ENCODE results near the gene TIFAB. TPM values are rescaled to one million over a fixed set of nuclear protein-coding genes. Genes with fewer than 3 reads are reported as not detected.
"Not testable (repeated sequence)": the region's sequence is repeated elsewhere in the genome, so short reads cannot be mapped to it uniquely, and the experiment has no call there.

Gene TIFAB, protein sequence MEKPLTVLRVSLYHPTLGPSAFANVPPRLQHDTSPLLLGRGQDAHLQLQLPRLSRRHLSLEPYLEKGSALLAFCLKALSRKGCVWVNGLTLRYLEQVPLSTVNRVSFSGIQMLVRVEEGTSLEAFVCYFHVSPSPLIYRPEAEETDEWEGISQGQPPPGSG
- under 1 TPM; 0.19 to 0.45 (median 0.32) TPM for polyA plus RNA-seq (ENCODE audit: insufficient read depth in 1 of 5, insufficient read length in 5 of 5, low replicate concordance in 1 of 5)
- long read RNA-seq, donor 1: 0 reads
- long read RNA-seq, donor 2: 0 reads
- long read RNA-seq, donor 3: 0 reads
- long read RNA-seq, donor 4: 0 reads
- long read RNA-seq, donor 5: 0 reads
- long read RNA-seq, donor 6: 0 reads
- long read RNA-seq, donor 7: 0 reads
- long read RNA-seq, donor 8: 0 reads

DNA sequence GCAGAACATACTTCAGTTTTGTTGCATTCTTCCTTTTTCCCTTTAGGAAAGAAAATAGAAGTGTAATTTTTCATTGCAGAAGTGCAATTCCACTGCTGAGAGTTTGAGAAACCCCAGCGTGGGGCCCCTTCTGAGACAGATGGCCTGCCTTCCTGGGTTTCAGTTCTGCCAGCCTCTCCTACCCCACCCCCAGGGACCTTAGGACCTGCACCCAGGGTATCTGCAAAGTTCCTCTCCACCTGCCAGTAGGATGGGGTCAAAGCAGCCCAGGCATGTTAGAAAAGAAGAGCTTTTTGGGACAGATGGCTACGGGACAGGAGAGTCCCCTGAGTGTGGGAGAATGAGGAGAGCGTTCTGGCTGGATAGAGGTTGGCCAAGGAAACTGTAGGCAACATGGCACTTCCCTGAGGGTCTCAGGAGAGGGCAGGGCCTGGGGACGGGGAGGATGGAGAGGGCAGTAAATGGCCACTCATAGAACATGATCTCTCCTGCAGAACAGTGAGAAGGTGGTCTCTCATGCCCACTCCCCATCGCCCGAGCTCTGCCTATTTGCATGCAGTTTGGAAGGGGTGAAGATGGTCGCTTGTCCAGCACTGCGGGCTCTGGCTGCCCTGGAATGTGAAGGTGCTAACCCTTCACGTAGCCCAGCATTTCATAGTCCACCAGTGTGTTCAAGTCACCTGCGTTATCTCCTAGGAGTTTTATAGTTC is at the start of gene TIFAB:
TSS of gene TIFAB (minus strand) at position 31 of the 710 bp plus-strand sequence. CDS start 2,412 bp downstream, outside the sequence.
- no peak for DNase-seq

DNA sequence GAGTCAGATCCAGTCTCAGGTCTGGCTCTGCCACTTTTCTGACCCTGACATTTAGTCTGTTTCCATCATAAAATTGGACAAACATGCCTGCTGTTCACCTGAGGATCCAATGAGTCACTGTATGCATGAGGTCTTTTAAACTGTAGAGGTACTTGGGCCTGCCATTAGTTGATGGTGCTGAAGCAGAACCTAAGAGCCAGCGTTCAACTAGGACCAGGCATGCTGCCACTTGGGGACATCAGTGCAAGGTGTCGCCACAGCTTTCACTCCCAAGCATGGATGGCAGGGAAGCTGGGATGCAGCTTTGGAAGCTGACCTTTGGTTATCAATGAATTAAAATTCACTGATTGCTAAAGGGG is 46.5 kb upstream of the TIFAB start:
- no peak for DNase-seq

DNA sequence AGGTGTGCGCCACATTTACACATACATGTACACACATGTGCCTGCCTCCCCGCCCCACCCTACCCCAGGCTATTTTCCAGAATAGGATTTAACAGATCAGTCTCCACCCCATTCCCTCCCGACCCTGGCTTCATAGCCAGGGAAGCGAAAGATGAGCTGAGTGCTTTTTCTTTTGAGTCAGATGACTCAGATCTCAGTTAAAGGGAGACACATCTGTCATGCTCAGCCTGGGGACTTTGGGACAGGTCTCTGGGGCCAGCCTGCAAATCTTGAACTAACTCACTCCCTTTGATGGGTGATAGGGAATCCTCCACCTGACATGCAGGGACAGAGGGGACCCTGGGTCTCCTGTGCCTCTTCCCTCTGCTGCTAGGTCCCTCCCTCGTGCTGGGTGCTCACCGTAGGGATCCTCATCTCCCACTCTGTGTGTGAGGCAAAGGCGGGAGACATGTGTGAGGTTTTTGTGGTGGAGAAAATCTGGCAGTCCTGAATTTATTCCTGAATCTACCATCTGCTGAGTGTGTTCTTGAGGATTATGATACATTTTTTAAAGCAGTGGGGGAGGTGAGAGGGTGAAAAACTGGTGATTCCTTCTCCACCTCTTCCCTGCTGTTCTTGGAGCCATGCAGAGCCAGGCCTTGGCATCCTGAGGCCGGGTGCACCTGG is 46.0 kb upstream of the TIFAB start:
- no peak for DNase-seq

DNA sequence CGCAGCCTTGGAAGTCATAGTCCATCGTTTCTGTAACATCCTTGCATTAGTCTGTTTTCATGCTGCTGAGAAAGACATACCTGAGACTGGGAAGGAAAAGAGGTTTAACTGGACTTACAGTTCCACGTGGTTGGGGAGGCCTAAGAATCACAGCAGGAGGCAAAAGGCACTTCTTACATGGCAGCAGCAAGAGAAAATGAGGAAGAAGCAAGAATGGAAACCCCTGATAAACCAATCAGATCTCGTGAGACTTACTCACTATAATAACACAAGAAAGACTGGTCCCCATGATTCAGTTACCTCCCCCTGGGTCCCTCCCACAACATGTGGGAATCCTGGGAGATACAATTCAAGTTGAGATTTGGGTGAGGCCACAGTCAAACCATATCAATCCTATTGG is 43.4 kb upstream of the TIFAB start:
- DNase-seq: not testable (repeated sequence)

DNA sequence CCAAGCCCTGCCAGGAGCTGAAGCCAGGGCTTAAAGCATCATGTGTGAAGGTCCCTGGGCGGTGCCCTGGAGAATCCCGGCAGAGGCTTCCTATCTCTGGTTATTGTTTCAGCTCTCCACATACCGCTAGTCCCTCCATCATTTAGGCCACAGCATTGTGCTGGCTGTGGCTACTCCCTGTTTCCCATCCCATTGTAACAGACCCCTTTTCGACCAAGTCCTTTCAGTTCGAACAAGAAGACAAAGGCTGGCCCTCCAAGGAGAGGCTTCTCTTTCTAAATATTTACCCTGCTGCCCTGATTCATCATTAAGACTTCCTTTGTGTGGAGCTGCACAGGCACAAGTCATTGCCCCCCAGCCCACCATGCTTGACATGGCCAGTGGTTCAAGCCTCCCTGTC is 42.0 kb upstream of the TIFAB start:
- no peak for DNase-seq

DNA sequence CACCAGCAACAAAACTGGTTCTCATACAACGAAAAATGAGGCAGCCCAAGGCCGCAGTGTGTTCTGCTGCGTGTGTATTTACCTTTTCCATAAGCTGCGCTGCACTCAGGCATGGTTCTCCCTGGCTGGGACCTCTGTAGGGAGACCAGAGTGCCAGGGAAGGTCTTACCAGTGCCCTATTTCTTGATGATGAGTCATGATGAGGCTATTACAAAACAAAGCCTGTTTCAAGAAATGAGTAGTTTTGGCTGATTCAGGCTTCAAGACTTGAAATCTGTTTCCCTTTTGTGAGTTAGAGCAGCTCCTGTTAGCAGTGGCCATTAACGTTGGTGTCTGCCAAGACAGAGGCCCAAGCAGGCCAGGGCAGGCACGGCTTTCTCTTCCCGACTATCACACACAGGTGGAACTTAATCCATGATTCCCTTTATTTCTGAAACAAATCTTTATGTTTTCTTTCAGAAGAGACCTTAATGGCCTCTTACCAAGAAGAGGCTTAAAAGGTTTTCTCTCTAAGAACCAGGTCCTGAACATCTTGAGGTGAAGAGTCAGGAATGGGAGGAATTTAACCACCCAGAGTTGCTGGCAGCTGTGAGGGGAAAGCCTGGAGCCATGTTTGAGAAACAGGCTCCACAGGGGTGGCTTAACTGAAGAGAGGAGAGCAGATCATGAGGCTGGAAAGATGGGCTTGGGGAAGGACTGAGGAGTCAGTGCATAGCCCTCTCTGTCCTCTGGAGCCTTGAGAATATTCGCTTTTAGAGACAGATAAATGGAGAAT is 41.4 kb upstream of the TIFAB start:
- DNase-seq: no peak

DNA sequence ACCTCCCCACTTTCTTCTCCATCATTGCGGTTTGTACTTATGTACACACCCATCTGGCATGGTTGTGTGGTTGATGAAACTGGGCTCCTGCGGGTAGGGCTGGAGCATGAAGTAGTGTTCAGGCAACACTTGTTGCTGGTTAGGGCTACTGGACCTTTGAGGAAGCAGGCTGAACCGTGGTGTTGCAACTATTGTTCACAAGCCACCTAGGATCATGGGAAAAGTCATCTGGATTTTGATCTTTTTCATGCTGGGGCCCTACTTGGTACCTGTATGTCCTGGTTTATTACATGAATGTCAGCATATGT is 40.1 kb upstream of the TIFAB start:
- DNase-seq: no peak

DNA sequence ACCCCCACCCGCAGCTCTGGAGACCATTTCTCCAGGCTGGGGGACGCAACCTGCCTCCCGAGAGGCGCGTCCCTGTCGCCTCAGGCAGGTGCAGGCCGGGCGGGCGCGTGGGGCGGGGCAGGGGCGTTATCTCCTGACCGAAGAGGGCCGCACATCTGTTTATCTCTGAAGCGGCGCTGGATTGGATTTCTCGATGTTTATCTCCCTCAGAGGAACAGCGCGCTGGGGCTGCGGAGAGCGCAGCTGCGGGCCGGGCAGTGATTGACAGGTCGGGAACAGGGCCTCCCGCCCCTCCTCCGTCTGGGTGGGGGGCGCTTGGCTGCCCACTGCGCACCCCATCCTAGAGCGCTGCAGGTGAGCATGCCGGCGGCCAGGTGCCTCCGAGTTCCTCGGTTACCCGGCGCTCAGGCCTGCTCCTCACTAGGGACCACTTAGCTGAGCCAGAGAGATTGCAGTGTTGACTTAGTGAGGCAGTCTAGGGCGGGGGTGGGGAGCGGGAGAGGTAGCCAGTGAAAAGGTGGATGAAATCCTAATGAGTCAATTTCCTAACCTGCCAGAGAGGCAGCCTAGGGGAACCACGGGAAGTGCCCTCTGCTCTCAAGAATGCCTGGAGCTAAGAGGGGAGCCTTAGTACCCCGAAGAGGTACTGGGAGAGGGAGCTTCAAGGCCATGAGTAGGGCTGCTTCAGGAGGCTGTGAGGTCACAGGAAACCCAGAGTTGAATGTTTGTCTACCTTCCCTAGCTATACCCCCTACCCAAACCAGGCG is 39.6 kb upstream of the TIFAB start:
- no peak for DNase-seq

DNA sequence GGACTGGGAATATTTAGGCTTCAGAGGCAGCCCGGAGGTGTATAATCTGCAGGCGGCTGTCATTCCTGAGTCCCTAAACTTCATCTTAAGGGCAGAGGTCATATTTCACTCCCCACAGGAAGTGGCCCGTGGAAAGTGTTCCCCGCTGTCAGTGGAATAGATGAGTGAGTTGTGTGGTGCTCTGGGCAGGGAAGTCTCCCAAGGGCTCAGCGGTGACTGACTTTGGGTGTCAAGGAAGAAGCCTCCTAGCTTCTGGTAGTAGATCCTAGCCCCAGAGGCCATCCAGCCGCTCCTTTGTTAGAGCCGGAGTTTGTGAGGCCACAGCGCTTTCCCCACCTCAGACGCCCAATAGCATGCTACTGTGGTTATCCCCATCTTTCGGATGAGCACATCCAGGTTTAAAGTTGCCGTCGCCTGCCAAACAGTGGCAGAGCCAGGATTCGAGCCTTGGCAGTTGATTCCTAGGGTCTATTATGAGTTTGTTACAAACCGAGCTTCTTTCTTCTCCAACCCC is 38.9 kb upstream of the TIFAB start:
- DNase-seq: no peak

DNA sequence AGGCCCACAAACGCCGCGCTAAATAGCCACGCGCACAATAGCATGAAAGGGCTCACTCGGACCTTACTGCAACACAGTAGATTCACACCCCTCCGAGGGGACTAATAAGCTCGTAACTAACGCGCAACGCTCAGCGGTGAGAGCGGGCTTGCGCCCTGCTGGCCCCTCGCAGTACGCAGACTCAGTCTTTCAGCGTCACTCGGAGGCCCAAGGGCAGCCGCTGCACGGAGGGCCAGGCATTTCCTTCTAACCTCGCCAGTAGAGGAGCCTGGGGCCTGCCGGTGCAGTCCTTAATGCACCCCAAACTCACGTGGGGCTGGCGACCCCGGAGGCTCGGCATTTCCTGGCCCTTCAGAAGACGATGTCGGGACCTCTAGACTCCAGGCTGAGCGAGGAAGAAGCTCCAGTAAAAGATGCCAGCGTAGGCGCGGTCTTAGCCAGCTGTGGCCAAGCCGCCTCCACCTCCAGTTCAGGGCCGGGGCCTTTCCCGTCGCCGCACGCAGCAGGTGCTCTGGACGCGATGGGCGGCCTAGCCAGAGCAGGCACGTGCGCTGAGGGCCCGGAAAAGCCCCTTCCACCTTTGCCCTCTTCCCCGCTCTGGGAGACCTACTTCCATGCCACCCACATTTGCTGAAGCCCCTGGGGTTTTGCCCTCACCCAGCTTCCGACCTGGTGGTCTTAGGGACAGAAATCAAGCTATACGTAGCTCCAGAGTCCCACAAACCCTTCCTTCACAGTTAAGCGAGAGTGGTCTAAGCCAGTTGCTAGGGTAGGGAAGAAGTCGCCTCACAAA is 38.3 kb upstream of the TIFAB start:
- no peak for DNase-seq

DNA sequence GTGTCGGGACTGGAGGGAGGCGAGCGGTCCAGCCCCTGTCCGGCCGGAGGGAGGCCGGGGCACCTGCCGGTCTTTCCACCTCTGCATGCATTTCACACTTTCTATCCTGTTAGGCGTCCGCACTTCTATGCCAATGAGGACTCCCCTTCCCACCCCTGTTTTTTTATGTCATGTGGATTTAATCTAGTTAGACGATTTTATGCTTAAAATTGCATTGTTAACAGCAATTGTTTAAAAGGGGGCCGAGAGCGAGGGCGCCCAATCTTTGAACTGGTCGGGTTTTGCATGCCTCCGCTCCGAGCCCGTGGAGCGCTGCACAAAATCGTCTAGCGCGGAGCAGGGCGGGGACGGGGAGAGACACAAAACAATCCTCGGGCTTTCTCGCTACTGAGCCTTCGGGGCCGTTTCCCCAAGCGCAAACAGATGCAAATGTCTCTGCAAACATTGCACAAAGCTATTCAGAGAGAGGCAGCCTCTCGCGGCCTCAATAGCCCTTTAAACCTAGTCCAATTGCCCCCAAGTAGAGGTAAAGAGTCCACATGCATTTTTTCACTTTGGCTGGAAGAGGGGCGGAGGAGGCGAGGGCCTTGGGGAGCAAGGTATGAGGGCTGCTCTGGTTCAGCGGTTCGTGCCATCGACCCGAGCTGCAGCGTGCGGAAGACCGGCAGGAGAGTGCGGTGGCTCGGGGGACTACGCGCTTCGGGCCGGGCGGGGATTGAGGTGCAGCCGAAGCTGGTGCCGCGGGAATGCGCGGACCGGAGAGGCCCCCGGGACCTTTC is 37.5 kb upstream of the TIFAB start:
- DNase-seq: no peak

DNA sequence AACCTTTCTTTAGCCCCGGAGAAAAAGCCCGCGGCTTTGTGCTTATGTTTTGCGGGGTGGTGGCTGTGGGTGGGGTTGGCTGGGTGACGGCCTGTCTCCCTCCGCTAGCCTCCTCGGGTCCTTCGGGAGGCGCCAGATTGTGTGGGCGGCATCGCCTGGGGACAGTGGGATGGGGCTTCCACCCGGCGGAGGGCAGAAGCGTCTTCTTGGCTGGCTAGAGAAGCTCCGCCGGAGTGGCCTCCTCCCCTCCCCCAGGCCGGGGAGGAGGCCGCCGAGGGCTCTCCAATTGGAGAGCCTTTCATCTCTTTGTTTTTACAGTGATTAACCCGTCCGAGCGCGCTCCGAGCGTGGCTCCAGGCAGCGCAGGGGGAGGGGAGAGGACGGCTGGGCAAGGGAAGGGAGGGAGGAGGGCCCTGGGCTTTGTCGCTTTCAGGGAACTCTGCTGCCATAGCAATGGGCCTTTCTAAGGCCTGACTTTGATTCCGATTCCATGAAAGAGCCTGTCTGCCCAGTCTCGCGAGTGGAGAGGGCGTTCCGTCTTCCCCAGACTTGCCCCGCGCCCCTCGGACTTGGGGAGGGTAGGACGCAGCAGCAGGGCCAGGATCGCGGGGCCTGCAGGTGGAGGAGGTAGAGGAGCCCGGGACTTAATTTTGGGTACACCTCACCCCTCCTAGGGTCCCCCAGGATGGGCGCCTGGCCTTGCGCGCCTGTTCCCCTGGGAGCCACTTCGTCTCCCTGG is 36.7 kb upstream of the TIFAB start:
- DNase-seq: peak; percentile 60 to 68

DNA sequence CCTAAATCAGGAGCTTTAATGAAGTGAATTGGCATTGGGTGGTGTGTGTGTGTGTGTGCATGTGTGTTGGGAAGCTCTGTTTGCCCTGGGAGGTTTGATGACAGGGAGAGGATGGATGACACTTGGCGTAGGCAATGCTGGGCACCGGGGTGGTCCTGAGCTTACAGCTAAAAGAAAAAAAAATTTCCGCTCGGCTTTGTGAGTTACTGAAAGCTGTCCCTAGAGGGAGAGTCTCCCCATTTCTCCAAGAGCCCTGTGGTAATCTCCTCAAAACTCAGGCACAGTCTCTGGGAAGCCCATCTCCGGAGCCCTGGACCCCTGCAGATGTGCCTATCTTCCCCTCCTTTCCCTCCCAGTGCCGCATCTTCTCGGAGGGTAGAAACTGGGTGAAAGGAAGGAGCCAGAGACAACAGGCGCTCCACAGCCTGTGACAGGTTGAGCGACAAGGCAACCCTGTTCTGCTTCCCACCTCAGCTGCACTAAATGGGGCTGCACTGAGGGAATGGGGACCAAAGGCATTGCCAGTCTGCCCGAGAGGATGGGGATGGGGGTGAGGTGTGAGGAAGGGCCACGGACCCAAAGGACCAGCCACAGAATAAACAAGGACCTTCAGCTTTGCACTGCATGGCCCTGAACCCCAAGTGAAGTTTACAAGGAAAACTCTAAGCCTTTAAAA is 35.8 kb upstream of the TIFAB start:
- no peak for DNase-seq

DNA sequence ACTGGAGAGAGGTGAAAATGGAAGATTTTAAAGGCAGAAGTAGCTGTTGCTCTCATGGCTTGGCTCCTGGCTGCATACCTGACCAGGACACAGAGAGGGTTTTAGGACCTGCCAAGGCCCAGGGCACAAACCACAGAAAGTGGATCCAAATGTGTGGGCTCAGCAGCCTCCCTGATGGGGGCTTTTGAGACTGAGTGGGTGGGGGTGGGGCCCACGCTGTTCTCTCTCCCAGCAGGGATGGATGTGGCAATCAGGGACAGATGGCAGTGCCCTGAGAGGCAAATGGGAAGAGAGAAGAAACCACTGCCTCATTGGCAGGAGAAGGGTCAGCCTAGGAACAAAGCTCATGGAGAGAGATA is 34.9 kb upstream of the TIFAB start:
- DNase-seq: no peak

DNA sequence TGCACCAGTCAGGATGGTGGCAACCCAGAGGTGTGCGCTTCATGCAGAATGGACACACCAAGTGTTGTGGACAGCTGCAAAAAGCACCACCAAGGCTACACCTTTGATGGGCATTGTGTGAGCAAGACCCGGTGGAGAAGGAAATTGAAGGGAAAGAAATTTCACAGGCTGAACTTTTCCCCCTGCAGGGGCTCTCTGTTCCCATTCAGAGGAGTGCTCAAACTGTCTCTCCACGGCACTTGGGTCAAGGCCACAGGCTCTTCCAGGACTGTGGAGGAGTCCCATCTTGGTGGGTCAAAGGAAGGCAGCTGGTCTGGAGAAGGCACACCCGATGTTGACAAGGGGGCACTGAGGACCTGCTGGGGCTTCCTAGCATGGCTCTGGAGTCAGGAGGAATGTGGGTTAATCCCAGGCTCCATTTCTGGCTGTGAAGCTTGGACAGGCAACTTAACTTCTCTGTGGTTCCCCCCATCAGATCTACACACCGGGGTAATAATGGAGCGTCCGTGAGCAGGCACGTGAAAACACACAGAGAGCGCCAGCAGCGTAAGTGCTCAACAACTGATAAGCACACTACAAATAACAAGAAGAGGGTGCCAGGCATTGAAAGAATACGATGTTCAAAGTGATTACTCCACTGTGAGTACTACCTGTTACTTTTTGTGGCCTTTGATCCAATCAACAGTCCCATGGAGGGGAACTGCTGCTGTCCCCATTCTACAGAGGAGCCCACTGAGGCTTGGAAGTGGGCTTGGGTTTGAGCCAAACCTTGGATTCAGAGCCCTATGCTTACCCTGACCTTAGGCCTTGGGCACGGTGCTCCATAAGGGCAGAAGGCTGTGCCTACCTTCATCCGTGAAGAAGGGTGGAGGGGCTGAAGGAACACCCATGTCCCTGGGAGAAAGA is 34.2 kb upstream of the TIFAB start:
- no peak for DNase-seq

DNA sequence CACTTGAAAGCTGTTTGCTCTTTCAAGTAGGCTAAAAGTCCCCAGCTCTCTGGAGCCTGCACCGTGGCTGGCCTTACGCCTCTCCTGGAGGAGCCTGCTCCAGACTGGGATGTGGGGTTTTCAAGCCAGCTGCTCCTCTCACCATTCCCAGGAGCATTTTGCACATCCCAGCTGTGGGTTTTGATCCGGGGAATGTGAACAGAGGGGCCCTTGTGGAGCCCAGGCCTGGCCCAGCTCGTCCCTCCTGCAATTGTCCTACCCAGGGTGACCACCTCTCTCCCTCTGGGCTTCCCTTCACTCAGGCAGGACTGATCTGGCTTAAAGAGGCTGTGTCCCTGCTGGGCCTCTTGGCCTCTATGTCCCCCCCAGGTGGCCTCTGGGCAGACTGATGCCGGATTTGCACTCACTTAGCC is 32.5 kb upstream of the TIFAB start:
- no peak for DNase-seq

DNA sequence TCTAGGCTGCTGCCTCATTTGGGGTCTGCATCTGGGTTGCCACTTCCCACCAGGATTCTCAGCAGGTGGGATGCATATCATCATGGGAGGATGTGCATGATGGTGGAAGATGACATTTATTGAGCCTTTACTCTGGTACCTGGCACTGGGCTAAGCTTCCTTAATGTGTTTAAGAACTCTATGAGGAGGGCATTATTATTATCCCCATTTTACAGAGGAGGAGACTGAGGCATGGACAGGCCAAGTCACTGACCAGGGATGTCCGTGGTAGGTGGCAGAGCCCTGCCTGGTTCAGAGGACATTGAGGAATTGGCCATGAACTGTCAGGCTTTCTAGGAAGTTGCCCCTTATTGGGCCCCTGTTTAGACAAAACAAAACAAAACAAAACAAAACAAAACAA is 31.1 kb upstream of the TIFAB start:
- no peak for DNase-seq
